Omental fat pad (tissue), 4 donors: ENCODE results near the gene OSMR. TPM values are rescaled to one million over a fixed set of nuclear protein-coding genes. Genes with fewer than 3 reads are reported as not detected.

Source experiments
- ATAC-seq: fragments of 150-250 bp; one replicate; pipeline ENCODE4 v1.9.1; 2016; ENCODE audit warnings: mild to moderate bottlenecking, moderate library complexity; ENCODE audit not compliant: low FRiP score
- DNase-seq: peaks from one replicate; pipeline ENCODE4 v3.0.0-alpha.2; 2019; ENCODE audit warnings: low spot score
- total RNA-seq, 4 donors: library from RNA; depleted of rRNA; stranded (reverse); fragments of >200 nt; gene quantifications; one replicate each; pipeline ENCODE4 v1.1.0, GENCODE V29; 2016
- TF ChIP-seq, protein P1 (sequence below), 3 donors: fragments of 450-650 bp; IDR thresholded peaks; one replicate each; pipeline ENCODE4 v1.5.1; 2016 to 2017; ENCODE audit warnings: antibody characterized with exemption in 3 of 3, mild to moderate bottlenecking in 3 of 3, moderate library complexity in 2 of 3

OSMR gene
- total RNA-seq, 4 donors from 2014 or later = 51.7 to 180 (median 108) TPM

DNA sequence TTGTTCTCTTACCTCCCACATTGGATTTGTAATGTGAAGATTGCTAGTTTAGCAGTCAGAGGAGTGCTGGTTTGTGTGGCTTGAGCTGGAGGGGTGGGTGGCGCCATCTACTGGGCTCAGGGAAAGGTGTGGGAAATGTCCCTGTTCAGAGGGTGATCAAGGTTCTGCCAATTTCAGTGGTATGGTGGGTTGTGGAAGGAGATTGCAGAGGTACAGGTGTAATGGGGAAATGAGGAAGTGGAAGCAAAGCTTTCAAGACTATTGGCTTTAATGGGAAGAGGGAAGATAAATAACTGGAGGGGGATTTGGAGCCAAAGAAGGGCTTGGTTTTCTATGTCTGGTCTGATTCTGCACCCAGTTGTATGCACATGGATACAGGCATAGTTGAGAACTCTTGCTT, 76.4 kb downstream of the OSMR start:
- TF ChIP-seq, protein P1, sequence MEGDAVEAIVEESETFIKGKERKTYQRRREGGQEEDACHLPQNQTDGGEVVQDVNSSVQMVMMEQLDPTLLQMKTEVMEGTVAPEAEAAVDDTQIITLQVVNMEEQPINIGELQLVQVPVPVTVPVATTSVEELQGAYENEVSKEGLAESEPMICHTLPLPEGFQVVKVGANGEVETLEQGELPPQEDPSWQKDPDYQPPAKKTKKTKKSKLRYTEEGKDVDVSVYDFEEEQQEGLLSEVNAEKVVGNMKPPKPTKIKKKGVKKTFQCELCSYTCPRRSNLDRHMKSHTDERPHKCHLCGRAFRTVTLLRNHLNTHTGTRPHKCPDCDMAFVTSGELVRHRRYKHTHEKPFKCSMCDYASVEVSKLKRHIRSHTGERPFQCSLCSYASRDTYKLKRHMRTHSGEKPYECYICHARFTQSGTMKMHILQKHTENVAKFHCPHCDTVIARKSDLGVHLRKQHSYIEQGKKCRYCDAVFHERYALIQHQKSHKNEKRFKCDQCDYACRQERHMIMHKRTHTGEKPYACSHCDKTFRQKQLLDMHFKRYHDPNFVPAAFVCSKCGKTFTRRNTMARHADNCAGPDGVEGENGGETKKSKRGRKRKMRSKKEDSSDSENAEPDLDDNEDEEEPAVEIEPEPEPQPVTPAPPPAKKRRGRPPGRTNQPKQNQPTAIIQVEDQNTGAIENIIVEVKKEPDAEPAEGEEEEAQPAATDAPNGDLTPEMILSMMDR (IDR thresholded peaks at IDR 0.05) = no peak
- DNase-seq (no peak), ATAC-seq (no peak)

DNA sequence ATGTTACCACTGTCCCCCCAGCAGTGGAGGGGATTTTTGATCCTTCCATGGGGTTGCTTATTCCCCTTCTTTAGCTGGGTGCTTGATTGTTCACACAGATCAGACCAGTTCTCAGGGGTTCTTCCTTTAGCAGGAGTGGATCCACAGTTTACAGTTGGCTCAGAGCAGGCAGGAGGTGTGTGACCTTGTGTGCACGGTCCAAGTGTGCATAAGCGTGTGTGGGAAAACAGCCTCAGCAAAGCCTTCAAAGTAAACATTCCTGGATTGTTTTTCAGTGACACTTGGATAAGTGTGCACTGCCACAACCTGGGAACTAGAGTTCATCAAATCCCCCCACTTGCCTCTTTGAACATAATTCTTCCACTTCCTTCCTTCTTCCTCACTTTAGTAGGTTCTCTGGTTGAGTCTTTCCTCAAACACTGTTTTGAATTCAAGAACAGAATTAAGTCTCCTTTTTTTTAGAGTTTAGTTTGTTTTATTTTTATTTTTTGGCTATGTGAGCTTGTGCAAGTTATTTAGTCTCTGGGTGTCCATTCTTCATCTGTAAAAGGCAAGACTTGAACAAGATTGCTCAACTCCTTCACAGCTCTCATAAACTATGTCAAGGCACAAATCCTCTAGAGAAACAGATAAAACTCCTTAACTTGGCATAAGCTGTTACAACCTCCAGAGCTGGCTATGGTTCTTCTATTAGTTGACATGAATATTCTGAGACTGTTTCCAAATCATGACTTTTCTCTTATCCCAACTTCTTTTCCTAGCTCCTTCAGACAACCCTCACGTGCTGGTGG, 78.0 kb downstream of the OSMR start:
- ATAC-seq = peak; percentile 65
- TF ChIP-seq, protein P1 (IDR thresholded peaks at IDR 0.05) = no peak
- DNase-seq = no peak

DNA sequence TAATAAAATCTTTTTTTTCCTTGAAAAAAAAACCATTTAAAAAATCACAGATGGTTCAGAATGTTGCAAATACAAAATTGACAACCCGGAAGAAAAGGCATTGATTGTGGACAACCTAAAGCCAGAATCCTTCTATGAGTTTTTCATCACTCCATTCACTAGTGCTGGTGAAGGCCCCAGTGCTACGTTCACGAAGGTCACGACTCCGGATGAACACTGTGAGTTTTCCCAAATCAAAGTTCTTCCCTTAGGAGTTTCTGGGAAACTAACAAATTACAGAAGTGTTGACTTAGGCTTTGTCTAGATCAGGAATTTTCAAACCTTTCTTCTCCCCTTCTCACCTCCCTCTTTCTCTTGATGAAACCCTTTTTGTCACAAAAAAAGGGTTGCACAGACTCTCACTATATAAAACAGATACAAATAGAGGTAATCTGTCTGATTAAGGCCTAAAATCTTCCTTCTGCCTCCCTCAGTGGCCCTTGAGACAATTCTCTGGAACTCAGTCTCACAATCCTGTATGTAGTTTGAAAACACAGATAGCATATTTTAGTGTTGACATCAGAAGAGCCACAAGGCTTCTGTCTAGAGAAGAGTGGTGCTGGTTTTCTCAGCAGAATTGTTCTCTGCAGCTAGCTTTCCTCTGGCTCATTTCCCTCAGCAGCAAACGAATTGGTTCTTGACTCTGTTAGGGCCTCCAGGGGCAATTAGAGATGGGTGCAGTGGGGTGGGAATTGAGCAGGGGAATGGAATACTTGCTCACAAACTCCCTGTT, 79.5 kb downstream of the OSMR start:
- TF ChIP-seq, protein P1 (IDR thresholded peaks at IDR 0.05) = no peak
- no peak for DNase-seq
- no peak for ATAC-seq

DNA sequence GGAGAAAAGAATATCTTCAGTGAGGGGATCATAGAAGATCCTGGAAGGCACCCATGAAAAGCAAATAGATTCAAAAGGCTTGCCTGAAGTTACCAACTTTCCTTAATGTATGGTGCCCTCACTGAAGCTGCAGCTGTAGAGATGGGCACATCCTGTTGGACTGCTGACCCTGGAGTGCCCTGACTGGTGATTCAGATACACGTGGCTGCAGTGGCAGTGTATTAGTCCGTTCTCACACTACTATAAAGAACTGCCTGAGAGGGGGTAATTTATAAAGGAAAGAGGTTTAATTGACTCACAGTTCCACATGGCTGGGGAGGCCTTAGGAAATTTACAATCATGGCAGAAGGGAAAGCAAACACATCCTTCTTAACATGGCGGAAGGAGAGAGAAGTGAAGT, 80.3 kb downstream of the OSMR start:
- TF ChIP-seq, protein P1 (IDR thresholded peaks at IDR 0.05) = no peak
- ATAC-seq (no peak), DNase-seq (no peak)

DNA sequence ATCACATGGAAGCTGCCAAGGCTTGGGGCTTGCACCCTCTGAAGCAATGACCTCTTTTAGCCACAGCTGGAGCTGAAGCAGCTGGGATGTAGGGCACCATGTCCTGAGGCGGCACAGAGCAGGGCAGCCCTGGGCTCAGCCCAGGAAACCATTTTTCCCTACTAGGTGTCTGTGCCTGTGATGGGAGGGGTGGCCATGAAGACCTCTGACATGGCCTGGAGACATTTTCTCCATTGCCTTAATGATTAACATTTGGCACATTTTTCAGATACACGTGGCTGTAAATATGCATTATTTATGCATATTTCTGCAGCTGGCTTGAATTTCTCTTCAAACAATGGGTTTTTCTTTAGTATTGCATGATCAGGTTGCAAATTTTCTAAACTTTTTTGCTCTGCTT, 81.7 kb downstream of the OSMR start:
- DNase-seq = no peak
- TF ChIP-seq, protein P1 (IDR thresholded peaks at IDR 0.05) = no peak
- ATAC-seq = no peak

DNA sequence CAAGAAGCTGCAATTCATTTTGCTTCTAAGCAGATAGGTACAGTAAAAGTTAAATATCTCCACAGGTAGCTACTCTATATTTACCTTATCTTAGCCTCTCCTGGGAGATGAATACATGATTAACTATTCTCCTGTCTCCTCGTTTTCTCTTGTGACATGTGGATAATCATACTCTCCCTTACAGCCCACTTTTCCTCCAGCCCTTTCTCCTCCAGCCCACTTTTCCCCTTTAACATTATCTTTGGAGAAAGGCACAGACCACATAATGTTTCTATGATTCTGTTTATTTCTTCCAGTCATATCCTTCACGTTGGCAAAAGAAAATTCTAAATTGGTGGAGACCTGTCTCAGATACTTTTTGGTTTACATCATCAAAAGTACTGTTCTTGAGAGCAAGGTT, 84.0 kb downstream of the OSMR start:
- DNase-seq = no peak
- TF ChIP-seq, protein P1 (IDR thresholded peaks at IDR 0.05) = no peak
- no peak for ATAC-seq
